Erythroblast (primary cell): ENCODE results near the gene MELK.
A peak's percentile ranks its signal among the peaks of the same experiment; 100 is the strongest.
"Not testable (repeated sequence)": the region's sequence is repeated elsewhere in the genome, so short reads cannot be mapped to it uniquely, and the experiment has no call there.

Experiments used
- DNase-seq, 2 experiments: peaks; one replicate each; lab custom pipeline; 2025; lab: John Stamatoyannopoulos, UW
- GATA1 ChIP-seq: IDR thresholded peaks from 2 replicates; pipeline ENCODE4 v1.6.1; 2011; ENCODE audit warnings: low read depth, mild to moderate bottlenecking, control low read depth, low read length, moderate library complexity
- POLR2A ChIP-seq: IDR thresholded peaks from 2 replicates; pipeline ENCODE4 v1.6.1; 2011; ENCODE audit warnings: mild to moderate bottlenecking, low read length

MELK gene

DNA sequence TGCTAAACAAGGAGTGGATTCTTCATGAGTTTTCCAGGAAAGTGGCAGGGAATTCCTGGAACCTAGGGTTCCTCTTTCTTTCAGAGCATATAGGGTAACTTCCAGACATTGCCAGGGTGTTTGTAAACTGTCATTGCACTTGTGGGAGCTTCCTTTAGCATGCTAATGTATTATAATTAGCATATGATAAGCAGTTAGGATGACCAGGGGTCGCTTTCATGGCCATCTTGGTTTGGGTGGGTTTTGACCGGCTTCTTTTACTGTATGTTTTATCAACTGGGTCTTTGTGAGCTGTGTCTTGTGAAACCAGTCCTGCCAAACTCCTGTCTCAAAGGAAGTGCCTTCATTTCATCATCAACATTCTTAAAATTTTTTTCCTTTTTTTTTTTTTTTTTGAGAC, 11.9 kb upstream of the MELK start:
- no peak for TF ChIP-seq GATA1
- TF ChIP-seq POLR2A, result no peak
- DNase-seq, result no peak

DNA sequence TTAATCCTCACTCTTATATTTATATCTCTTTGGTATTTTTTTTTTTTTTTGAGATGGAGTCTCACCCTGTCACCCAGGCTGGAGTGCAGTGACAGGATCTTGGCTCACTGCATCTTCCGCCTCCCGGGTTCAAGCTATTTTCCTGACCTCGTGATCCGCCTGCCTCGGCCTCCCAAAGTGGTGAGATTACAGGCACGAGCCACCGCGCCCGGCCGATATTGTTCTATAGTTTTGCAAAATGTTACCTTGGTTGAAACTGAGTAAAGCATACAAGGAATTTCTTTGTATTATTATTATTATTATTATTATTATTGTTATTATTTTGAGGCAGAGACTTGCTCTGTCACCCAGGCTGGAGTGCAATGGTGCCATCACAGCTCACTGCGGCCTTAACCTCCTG, 9.9 kb upstream of the MELK start:
- not testable (repeated sequence) for DNase-seq

DNA sequence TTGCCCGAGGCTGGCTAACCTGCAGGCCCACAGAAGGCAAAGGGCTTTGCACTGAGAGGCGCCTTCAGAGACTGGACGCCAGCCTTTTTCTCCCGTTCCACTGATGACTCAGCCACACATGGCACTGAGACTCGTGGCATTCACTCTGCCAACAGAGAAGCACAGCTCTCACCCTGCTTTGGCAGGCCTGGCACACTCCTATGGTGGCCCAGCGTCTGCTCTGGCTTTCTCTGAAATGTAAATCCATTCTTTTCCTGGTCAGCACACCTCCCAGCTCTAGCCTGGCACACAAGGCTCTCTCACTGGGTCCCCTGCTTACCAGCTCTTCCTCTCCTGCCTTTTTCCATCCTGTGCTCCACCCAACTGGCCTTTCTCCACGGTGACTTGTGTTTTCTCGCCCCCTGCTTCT, 5.9 kb upstream of the MELK start:
- TF ChIP-seq POLR2A (no peak), GATA1 (no peak)
- DNase-seq, result no peak

DNA sequence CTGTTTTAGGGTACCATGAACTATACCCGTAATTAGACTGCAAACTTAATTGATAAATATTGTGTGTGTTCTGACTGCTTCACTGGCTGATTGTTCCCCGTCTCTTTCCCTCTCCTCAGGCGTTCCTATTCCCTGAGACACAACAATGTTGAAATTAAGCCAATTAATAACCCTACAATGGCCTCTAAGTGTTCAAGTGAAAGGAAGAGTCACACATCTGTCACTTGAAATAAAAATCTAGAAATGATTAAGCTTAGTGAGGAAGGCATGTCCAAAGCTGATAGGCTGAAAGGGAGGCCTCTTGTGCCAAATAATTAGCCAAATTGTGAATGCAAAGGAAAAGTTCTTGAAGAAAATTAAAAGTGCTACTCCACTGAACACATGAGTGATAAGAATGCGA, 4.0 kb upstream of the MELK start:
- not testable (repeated sequence) for DNase-seq

DNA sequence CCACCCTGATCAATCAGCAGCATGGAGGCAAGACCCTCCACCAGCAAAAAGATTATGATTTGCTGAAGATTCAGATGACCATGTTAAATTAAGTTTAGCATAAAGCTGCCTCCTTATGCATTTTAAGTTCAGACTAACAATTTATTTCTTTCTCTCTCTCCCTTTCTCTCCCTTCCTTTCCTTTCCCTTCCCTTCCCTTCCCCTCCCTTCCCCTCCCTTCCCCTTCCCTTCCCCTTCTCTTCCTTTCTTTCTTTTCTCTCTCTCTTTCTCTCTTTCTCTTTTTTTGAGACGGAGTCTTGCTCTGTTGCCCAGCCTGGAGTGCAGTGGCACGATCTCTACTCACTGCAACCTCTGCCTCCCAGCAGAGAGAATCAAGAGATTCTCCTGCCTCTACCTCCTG, 1.4 kb upstream of the MELK start:
- no peak for DNase-seq

DNA sequence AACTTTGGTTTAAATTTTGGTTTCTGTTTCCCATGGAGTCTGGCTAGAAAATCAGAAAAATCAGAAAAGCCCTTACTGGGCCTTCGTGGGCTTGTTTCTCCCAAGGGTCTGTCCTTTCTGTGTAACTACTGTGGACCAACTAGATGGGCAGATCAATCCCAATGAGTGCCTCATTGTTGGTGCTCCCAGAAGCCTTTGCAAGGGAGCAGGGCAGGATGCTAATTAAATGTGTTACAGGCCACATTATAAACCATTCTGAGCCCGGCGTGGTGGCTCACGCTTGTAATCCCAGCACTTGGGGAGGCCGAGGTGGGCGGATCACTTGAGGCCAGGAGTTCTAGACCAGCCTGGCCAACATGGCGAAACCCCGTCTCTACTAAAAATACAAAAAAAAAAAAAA, 1.4 kb downstream of the MELK start:
- not testable (repeated sequence) for DNase-seq

More for the DNA sequence above, 1.4 kb upstream of the MELK start:
- no peak for TF ChIP-seq POLR2A
- no peak for TF ChIP-seq GATA1

DNA sequence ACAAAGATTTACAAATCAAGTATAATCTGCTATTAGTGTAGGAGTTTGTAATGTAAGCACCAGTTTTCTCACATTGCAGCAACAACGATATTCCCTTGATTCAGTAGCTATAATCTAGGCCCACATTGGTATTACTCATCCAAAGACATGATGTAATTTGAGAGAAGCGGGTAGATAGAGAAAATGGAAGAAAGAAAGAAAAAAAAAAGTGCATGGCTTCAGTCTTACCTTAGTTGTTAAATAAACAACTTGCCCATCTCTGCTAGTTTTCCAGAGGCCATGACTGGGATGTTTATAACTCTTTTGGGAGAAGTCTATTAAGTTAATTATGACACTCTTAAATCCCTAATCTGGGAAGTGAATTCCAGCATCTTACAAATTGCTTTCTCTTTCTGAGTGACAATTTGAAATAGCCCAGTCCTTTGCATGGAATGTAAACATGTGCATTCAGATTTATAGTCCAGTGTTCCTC, 2.8 kb downstream of the MELK start:
- no peak for TF ChIP-seq POLR2A
- TF ChIP-seq GATA1, result no peak
- DNase-seq, result peak; percentile 52 to 72

DNA sequence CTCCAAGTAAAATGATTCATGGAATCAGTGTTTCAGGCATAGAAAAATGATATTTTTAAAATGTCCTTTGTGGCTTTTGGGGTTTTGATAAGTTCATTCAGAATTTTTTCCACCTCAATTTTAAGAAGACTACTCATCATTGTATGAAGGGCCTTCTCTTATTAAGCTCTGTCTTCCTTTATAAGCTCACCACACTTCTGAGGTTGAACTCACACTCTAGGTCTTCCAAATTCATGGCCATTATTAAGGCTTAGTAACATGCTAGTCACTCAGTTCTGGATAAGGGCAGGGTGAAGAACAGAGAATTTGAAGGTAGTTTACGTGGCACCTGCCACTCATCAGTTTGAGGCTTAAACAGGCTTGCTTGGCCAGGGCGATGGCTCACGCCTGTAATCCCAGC, 4.2 kb downstream of the MELK start:
- TF ChIP-seq POLR2A (no peak), GATA1 (no peak)
- no peak for DNase-seq

DNA sequence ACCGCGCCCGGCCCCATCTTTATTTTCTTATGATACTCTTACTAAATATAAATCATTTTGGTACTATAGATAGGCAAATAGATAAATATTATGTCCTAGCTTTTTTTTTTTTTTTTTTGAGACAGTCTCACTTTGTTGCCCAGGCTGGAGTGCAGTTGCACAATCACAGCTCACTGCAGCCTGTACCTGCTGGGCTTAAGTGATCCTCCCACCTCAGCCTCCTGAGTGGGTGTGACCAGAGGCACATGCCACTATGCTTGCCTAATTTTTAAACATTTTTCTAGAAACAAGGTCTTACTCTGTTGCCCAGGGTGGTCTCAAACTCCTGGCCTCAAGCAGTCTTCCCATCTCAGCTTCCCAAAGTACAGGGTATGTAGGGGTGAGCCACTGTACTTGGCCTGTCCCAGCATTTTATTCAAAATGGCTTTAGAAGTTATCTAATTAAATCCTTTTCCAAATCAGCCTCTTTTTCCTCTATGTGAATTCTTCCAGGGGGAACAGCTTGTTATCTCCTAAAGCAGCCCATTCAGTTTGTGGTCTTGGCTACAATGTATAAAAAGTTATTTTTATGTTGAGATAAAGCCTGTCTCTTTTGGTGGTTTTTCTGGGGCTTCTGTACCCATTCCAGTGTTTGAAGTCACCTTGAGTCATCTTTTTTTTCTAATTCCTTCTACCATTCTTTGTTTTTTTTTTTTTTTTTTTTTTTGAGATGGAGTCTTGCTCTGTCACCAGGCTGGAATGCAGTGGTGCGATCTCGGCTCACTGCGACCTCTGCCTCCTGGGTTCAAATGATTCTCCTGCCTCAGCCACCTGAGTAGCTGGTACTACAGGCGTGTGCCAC, 12.1 kb downstream of the MELK start:
- DNase-seq, result no peak
- TF ChIP-seq POLR2A (no peak), GATA1 (no peak)

DNA sequence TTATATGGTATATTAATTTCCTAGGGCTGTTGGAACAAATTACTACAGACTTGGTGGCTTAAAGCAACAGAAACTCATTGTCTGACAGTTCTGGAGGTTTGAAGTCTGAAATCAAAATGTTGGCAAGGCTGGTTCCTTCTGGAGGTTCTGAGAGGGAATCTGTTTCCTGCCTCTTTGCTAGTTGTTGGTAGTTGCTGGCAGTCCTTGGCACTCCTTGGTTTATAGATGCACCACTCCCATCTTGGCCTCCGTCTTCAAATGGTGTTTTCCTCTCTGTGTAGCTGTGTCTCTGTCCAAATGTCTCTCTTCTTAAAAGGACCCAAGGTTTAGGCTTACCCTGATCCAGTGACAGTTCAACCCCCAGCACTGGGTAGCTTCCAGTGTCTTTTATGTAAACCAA, 17.5 kb downstream of the MELK start:
- TF ChIP-seq GATA1 (no peak), POLR2A (no peak)
- DNase-seq, result no peak

DNA sequence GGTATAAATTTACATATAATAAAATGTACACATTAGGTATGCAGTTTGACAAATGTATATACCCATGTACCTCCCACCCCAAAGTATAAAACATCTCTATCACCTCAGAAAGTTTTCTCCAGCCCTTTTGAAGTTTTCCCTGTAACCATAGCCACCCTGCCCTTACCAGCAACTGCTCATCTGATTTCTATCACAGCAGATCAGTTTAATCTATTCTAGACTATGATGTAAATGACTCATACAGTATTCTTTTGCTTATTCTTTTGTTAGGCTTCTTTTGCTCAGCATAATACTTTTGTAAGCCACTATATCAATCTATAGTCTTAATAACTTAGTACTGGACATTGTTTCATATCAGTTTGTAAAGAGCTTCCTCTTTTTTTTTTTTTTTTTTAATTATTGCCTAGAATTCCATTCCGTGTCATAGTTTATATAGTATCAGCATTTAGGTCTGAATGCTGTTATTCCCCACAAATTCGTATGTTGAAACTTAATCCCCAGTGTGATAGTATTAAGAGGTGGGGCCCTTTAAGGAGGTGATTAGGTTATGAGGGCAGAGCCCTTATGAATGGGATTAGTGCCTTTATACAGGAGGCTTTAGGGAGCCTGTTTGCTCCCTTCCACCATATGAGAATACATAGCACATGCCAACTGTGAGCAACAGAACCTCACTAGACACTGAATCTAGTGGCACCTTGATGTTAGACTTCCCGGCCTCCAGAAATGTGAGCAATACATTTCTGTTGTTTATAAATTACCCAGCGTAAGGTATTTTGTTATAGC, 20.3 kb downstream of the MELK start:
- TF ChIP-seq GATA1 (no peak), POLR2A (no peak)
- no peak for DNase-seq

DNA sequence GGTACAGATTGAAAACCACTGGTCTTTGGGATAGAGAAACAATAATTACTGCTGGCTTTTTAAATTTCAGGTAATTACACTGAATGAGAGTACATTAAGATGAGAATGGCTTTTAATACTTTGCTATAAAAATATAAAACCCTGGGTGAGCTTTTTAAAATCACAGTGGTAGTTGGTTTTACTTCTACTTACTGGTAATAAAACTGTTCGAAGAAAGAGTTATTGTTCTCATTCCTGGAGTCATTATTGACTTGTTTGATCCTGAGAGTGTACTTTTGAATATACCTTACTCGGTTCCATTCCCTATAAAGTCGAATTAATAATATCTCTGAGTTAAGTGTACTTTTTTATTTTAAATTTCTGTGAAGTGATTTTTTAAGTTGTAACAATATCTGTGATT, 21.5 kb downstream of the MELK start:
- TF ChIP-seq POLR2A (no peak), GATA1 (no peak)
- DNase-seq, result no peak

DNA sequence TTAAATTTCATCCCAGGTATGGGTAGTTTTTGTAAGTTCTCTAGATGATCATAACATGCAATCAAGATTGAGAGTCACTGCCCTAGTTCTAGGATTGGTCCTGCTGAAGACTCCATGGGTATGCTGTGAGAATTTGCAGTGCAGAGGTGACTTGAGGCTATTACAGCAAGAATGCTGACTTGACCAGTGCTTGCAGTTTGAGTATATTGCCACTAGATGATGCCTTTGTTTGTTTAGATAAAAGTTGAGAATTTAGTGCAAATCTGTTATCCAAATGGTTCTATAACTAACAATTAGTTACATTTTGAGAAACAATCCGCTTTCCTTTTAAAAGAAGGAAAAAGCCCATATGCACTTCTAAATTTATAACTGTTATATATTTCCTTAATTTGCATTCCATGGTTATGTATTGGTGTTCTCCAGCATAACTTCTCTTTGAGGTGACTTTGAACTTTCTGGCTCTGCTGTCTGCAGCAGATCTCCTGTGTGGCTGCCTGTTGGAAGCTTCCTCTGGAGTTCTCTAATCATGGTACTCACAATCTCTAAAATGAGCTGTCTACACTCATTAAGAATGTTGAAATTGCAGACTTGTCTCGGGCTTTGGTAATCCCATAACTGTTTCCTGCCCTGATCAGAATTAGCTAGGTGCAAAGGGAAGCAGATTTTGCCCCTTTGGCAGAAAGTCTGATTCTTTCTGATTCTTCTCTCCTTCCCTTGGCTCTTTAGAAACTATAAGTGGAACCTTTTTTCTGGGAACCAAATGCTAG, 24.9 kb downstream of the MELK start:
- TF ChIP-seq POLR2A, result no peak
- TF ChIP-seq GATA1, result no peak
- DNase-seq, result peak; percentile 10 to 29

DNA sequence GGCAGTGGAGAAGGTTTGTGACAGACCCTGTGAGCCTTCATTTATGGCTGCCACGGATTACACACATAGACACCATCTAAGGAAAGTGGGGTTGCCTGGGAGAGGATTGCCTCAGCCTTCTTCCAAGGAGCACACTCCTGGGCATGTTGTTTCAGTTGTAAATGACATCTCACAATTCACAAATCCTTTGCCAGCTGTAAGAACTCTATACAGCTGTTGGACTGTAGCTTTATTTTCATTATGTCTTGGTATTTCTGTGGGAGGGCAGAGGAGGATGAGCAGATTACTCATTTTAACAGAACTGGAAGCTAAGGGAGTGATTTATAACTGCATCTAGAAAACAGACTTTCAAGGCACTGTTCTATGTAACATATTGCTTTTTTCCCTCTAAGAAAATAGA, 25.6 kb downstream of the MELK start:
- no peak for TF ChIP-seq GATA1
- no peak for TF ChIP-seq POLR2A
- DNase-seq, result no peak
